CD4-positive, alpha-beta memory T cell (primary cell): ENCODE measurements around the gene GPSM1. TPM values are rescaled to one million over a fixed set of nuclear protein-coding genes. Genes with fewer than 3 reads are reported as not detected.

Experiments used
- CTCF ChIA-PET: fragments of 350-600 bp; sonication (Branson Sonifier 250); formaldehyde crosslinking; loops from one replicate; lab custom pipeline; 2021; ENCODE audit warnings: inconsistent platforms; ENCODE audit not compliant: partially characterized antibody; lab: Charles Lee
- POLR2A ChIA-PET: fragments of 350-600 bp; sonication (Branson Sonifier 250); formaldehyde crosslinking; loops from one replicate; lab custom pipeline; 2021; ENCODE audit not compliant: partially characterized antibody; lab: Charles Lee
- DNase-seq, 5 donors: peaks; one replicate each; pipeline versions ENCODE4 v3.0.0 to v3.0.0-alpha.2; 2020 to 2022; ENCODE audit warnings: mixed read lengths in 1 of 5
- H3K27ac ChIP-seq: one replicate; pipeline ENCODE4 v1.7.0; 2013; ENCODE audit warnings: low read depth, low read length
- H3K27me3 ChIP-seq: 2 replicates; pipeline ENCODE4 v1.7.0; 2013; ENCODE audit warnings: mild to moderate bottlenecking, low read length, moderate library complexity; ENCODE audit not compliant: insufficient read depth
- H3K36me3 ChIP-seq: 2 replicates; pipeline ENCODE4 v1.7.0; 2013; ENCODE audit warnings: mild to moderate bottlenecking, low read length, moderate library complexity; ENCODE audit not compliant: insufficient read depth
- H3K4me1 ChIP-seq: 2 replicates; pipeline ENCODE4 v1.7.0; 2013; ENCODE audit warnings: mild to moderate bottlenecking, low read length, moderate library complexity; ENCODE audit not compliant: insufficient read depth
- H3K4me3 ChIP-seq, 2 donors: one replicate each; pipeline ENCODE4 v1.7.0; 2013; ENCODE audit warnings: low read length in 2 of 2, mild to moderate bottlenecking in 1 of 2
- H3K9me3 ChIP-seq, 2 donors: one replicate each; pipeline ENCODE4 v1.7.0; 2013; ENCODE audit warnings: low read length in 2 of 2, control low read depth in 1 of 2; ENCODE audit not compliant: control insufficient read depth in 1 of 2
- H3K27ac Mint-ChIP-seq, 7 donors: one replicate each; pipeline ENCODE4 v1.8.0; 2020 to 2021; ENCODE audit warnings: mixed read lengths in 7 of 7, mild to moderate bottlenecking in 6 of 7, inconsistent platforms in 3 of 7, moderate library complexity in 3 of 7
- H3K27me3 Mint-ChIP-seq, 2 donors: one replicate each; pipeline ENCODE4 v1.8.0; 2020 to 2021; ENCODE audit warnings: mixed read lengths in 2 of 2
- H3K36me3 Mint-ChIP-seq, 2 donors: one replicate each; pipeline ENCODE4 v1.8.0; 2020 to 2021; ENCODE audit warnings: mixed read lengths in 2 of 2, inconsistent platforms in 1 of 2, mild to moderate bottlenecking in 1 of 2
- H3K4me1 Mint-ChIP-seq, 4 donors: one replicate each; pipeline ENCODE4 v1.8.0; 2020 to 2021; ENCODE audit warnings: mixed read lengths in 4 of 4, mild to moderate bottlenecking in 1 of 4
- H3K4me3 Mint-ChIP-seq, 8 donors: one replicate each; pipeline ENCODE4 v1.8.0; 2020 to 2021; ENCODE audit warnings: mixed read lengths in 8 of 8, mild to moderate bottlenecking in 7 of 8, moderate library complexity in 6 of 8, inconsistent platforms in 3 of 8
- H3K9me3 Mint-ChIP-seq, 8 donors: one replicate each; pipeline ENCODE4 v1.8.0; 2020 to 2021; ENCODE audit warnings: mixed read lengths in 8 of 8, mild to moderate bottlenecking in 5 of 8, inconsistent platforms in 3 of 8, moderate library complexity in 1 of 8
- intact Hi-C: fragments of 100-400 bp; cut with micrococcal nuclease; formaldehyde crosslinking; loops from one replicate; pipeline ENCODE4 v1.15.1; 2023
- polyA plus RNA-seq, 2 donors: library from polyadenylated mRNA; unstranded; fragments of 300-500 nt; fragmentation: Illumina TruSeq; gene quantifications; one replicate each; pipeline ENCODE4 v1.2.3, GENCODE V29; 2021
- total RNA-seq, 2 experiments: library from RNA; stranded (reverse); gene quantifications; one replicate each; pipeline ENCODE4 v1.2.3, GENCODE V29; 2021

Gene GPSM1
- total and polyA plus RNA-seq, 4 experiments from 2014 or later: 0.78 to 8.1 (median 4.6) TPM

GRCh38 chr9:136379401-136379800, 52.1 kb downstream of the GPSM1 start:
- H3K27ac Mint-ChIP-seq: no peak overlapping the region

GRCh38 chr9:136379891-136380290, 52.6 kb downstream of the GPSM1 start:
- peaks cover 0 to 12% (median 4%) of the 10 kb centered on the region in 4 donors for H3K4me1 Mint-ChIP-seq
- H3K27ac ChIP-seq: no peak overlapping the region
- H3K36me3 Mint-ChIP-seq: peaks cover 4 to 21% of the 10 kb centered on the region in 2 donors
- no peak overlapping the region for H3K27ac Mint-ChIP-seq
- DNase-seq: no peak
- H3K4me1 ChIP-seq: peaks cover 9% of the 10 kb centered on the region
- H3K4me3 ChIP-seq: no peak overlapping the region
- POLR2A ChIA-PET: no interaction called here
- intact Hi-C loops: no loop called here
- H3K9me3 Mint-ChIP-seq: no peaks in the 10 kb centered on the region
- peaks cover 8% of the 10 kb centered on the region for H3K36me3 ChIP-seq
- no peak overlapping the region for H3K4me3 Mint-ChIP-seq
- H3K9me3 ChIP-seq: no peaks in the 10 kb centered on the region
- no peaks in the 10 kb centered on the region for H3K27me3 Mint-ChIP-seq
- CTCF ChIA-PET: no interaction called here
- no peaks in the 10 kb centered on the region for H3K27me3 ChIP-seq

More at GRCh38 chr9:136379401-136379800, 52.1 kb downstream of the GPSM1 start:
- Mint-ChIP-seq H3K4me1 (peaks cover 0 to 7% (median 0%) of the 10 kb centered on the region in 4 donors), H3K27me3 (no peaks in the 10 kb centered on the region), H3K4me3 (no peak overlapping the region), H3K36me3 (peaks cover 0 to 16% of the 10 kb centered on the region in 2 donors), H3K9me3 (no peaks in the 10 kb centered on the region)
- intact Hi-C loops: no loop called here
- H3K4me3 ChIP-seq: no peak overlapping the region
- no peak for DNase-seq
- H3K36me3 ChIP-seq: peaks cover 8% of the 10 kb centered on the region
- ChIA-PET CTCF (no interaction called here), POLR2A (no interaction called here)
- H3K27ac ChIP-seq: no peak overlapping the region
- H3K9me3 ChIP-seq: no peaks in the 10 kb centered on the region
- no peaks in the 10 kb centered on the region for H3K27me3 ChIP-seq
- H3K4me1 ChIP-seq: peaks cover 4% of the 10 kb centered on the region

- Mint-ChIP-seq H3K4me3 (no peak overlapping the region), H3K27me3 (no peaks in the 10 kb centered on the region), H3K36me3 (peaks cover 6 to 24% of the 10 kb centered on the region in 2 donors), H3K27ac (no peak overlapping the region), H3K9me3 (no peaks in the 10 kb centered on the region), H3K4me1 (peaks cover 0 to 16% (median 8%) of the 10 kb centered on the region in 4 donors)
- DNase-seq: no peak
- H3K9me3 ChIP-seq: no peaks in the 10 kb centered on the region
- H3K27ac ChIP-seq: no peak overlapping the region
- H3K4me3 ChIP-seq: no peak overlapping the region
- peaks cover 8% of the 10 kb centered on the region for H3K36me3 ChIP-seq
- H3K4me1 ChIP-seq: peaks cover 14% of the 10 kb centered on the region
- CTCF ChIA-PET: no interaction called here
- intact Hi-C loops: no loop called here
- H3K27me3 ChIP-seq: no peaks in the 10 kb centered on the region
- POLR2A ChIA-PET: no interaction called here
Observed at GRCh38 chr9:136380381-136380780, 53.0 kb downstream of the GPSM1 start.

- Mint-ChIP-seq H3K36me3 (peaks cover 6 to 32% of the 10 kb centered on the region in 2 donors), H3K9me3 (no peaks in the 10 kb centered on the region), H3K27ac (no peak overlapping the region), H3K4me1 (peaks cover 0 to 26% (median 12%) of the 10 kb centered on the region in 4 donors), H3K27me3 (no peaks in the 10 kb centered on the region), H3K4me3 (no peak overlapping the region)
- no peak overlapping the region for H3K4me3 ChIP-seq
- POLR2A ChIA-PET: no interaction called here
- H3K9me3 ChIP-seq: no peaks in the 10 kb centered on the region
- CTCF ChIA-PET: no interaction called here
- peaks cover 22% of the 10 kb centered on the region for H3K4me1 ChIP-seq
- DNase-seq: no peak
- H3K36me3 ChIP-seq: peaks cover 8% of the 10 kb centered on the region
- no peaks in the 10 kb centered on the region for H3K27me3 ChIP-seq
- intact Hi-C loops: no loop called here
- no peak overlapping the region for H3K27ac ChIP-seq
Observed at GRCh38 chr9:136381311-136381710, 54.0 kb downstream of the GPSM1 start.

GRCh38 chr9:136381966-136382513, 54.7 kb downstream of the GPSM1 start:
- Histone ChIP-seq H3K4me3 (no peak overlapping the region), H3K4me1 (peaks cover 22% of the 10 kb centered on the region), H3K27me3 (no peaks in the 10 kb centered on the region), H3K9me3 (no peaks in the 10 kb centered on the region), H3K27ac (no peak overlapping the region), H3K36me3 (peaks cover 8% of the 10 kb centered on the region)
- Mint-ChIP-seq H3K9me3 (no peaks in the 10 kb centered on the region), H3K4me1 (peaks cover 0 to 27% (median 12%) of the 10 kb centered on the region in 4 donors), H3K36me3 (peaks cover 6 to 37% of the 10 kb centered on the region in 2 donors), H3K4me3 (no peak overlapping the region), H3K27me3 (no peaks in the 10 kb centered on the region), H3K27ac (no peak overlapping the region)
- ChIA-PET POLR2A (no interaction called here), CTCF (no interaction called here)
- no peak for DNase-seq
- intact Hi-C loops: no loop called here

- ChIA-PET CTCF (no interaction called here), POLR2A (no interaction called here)
- Histone ChIP-seq H3K27ac (no peak overlapping the region), H3K4me1 (peaks cover 22% of the 10 kb centered on the region), H3K4me3 (no peak overlapping the region), H3K27me3 (no peaks in the 10 kb centered on the region), H3K36me3 (peaks cover 12% of the 10 kb centered on the region), H3K9me3 (no peaks in the 10 kb centered on the region)
- DNase-seq: no peak
- intact Hi-C loops: no loop called here
- Mint-ChIP-seq H3K36me3 (peaks cover 14 to 43% of the 10 kb centered on the region in 2 donors), H3K4me3 (no peak overlapping the region), H3K27me3 (no peaks in the 10 kb centered on the region), H3K4me1 (peaks cover 0 to 27% (median 12%) of the 10 kb centered on the region in 4 donors), H3K27ac (no peak overlapping the region), H3K9me3 (no peaks in the 10 kb centered on the region)
Observed at GRCh38 chr9:136383436-136383835, 56.1 kb downstream of the GPSM1 start.

- no peaks in the 10 kb centered on the region for H3K27me3 ChIP-seq
- Mint-ChIP-seq H3K27ac (peak overlapping the region in 4 of 7 donors; percentile 17 to 77 (median 60)), H3K27me3 (no peaks in the 10 kb centered on the region), H3K4me3 (peak overlapping the region in 5 of 8 donors; percentile 46 to 65 (median 51)), H3K4me1 (peaks cover 0 to 27% (median 14%) of the 10 kb centered on the region in 4 donors), H3K36me3 (peaks cover 26 to 56% of the 10 kb centered on the region in 2 donors), H3K9me3 (no peaks in the 10 kb centered on the region)
- POLR2A ChIA-PET: interaction anchor here (1.4 to 2.0 kb wide), 2 partner anchors 21 to 25 kb away, joined by 3 to 11 read pairs; partner anchors contain the start of gene DNLZ
- peaks cover 22% of the 10 kb centered on the region for H3K4me1 ChIP-seq
- intact Hi-C loops: no loop called here
- no peaks in the 10 kb centered on the region for H3K9me3 ChIP-seq
- DNase-seq: peak in 4 of 5 donors; percentile 53 to 69 (median 65)
- H3K36me3 ChIP-seq: peaks cover 17% of the 10 kb centered on the region
- CTCF ChIA-PET: interaction anchor here (1.3 kb wide), 1 partner anchor 22 kb away, joined by 8 read pairs; the partner anchor contains the start of gene DNLZ
- H3K4me3 ChIP-seq: no peak overlapping the region
- no peak overlapping the region for H3K27ac ChIP-seq
Observed at GRCh38 chr9:136385015-136385414, 57.7 kb downstream of the GPSM1 start.
